Fibroblast of villous mesenchyme (primary cell): ENCODE data around the gene TEX53. TPM values are rescaled to one million over a fixed set of nuclear protein-coding genes. Genes with fewer than 3 reads are reported as not detected.

ENCODE experiments used
- DNase-seq: peaks from one replicate; pipeline ENCODE4 v3.0.0-alpha.2; 2010; ENCODE audit warnings: low read depth
- H3K4me3 ChIP-seq: 2 replicates; pipeline ENCODE4 v1.5.1; 2011; ENCODE audit warnings: low read depth, mild to moderate bottlenecking, low read length
- CTCF ChIP-seq: IDR thresholded peaks from 2 replicates; pipeline ENCODE4 v1.5.1; 2012; ENCODE audit warnings: low read depth, mild to moderate bottlenecking, low read length; ENCODE audit not compliant: insufficient read depth
- total RNA-seq: library from RNA; depleted of rRNA; stranded (reverse); fragments of >200 nt; gene quantifications from 2 replicates; pipeline ENCODE4 v1.2.3, GENCODE V29; 2012

The TEX53 gene
- total RNA-seq, 1 donor, result not detected

- TF ChIP-seq CTCF, result peak; percentile 91
- DNase-seq, result peak; percentile 80
- H3K4me3 ChIP-seq, result no peak within 1 kb of the TSS
These were observed 24.2 kb upstream of the TEX53 start, which contains the start of gene TEX48 for GRCh38 chr9:114681594-114682332. TSS of gene TEX48 (minus strand) at chr9:114682192. CDS start at chr9:114671723, 10,469 bp downstream.

- TF ChIP-seq CTCF, result no peak
- DNase-seq, result no peak
- H3K4me3 ChIP-seq, result no peak overlapping the region
These were observed 22.8 kb upstream of the TEX53 start for GRCh38 chr9:114680259-114681001.

- DNase-seq, result no peak
- no peak overlapping the region for H3K4me3 ChIP-seq
- TF ChIP-seq CTCF, result no peak
These were observed 21.2 kb upstream of the TEX53 start for GRCh38 chr9:114678795-114679194.

- no peak for DNase-seq
- H3K4me3 ChIP-seq, result no peak overlapping the region
- TF ChIP-seq CTCF, result no peak
These were observed 20.5 kb upstream of the TEX53 start for GRCh38 chr9:114678130-114678529.

- TF ChIP-seq CTCF, result no peak
- peak; percentile 100 for DNase-seq
These were observed 19.8 kb upstream of the TEX53 start for GRCh38 chr9:114677418-114677817.

GRCh38 chr9:114676901-114677300 lies 19.3 kb upstream of the TEX53 start:
- no peak for TF ChIP-seq CTCF
- no peak for DNase-seq
- no peak overlapping the region for H3K4me3 ChIP-seq

More at GRCh38 chr9:114677418-114677817, 19.8 kb upstream of the TEX53 start:
- no peak overlapping the region for H3K4me3 ChIP-seq
